DOHH2 (cell line): ENCODE measurements around the gene NBAS.

Experiments
- H3F3A ChIP-seq: fragments of 200-600 bp; sonication (generic), shearing (Covaris generic); 2 replicates; pipeline ENCODE4 v1.6.0; 2016; ENCODE audit warnings: antibody characterized with exemption, mild to moderate bottlenecking; ENCODE audit not compliant: control insufficient read depth, insufficient read depth
- H3K27ac ChIP-seq: fragments of 200-600 bp; sonication (generic); 2 replicates; pipeline ENCODE4 v1.5.1; 2014; ENCODE audit warnings: low read depth, mild to moderate bottlenecking, low read length, moderate library complexity
- H3K27me3 ChIP-seq: fragments of 200-600 bp; sonication (generic); 2 replicates; pipeline ENCODE4 v1.6.1; 2014; ENCODE audit warnings: mild to moderate bottlenecking, low read length, mixed read lengths; ENCODE audit not compliant: control insufficient read depth
- H3K36me3 ChIP-seq: fragments of 200-600 bp; sonication (generic); 2 replicates; pipeline ENCODE4 v1.6.1; 2014; ENCODE audit warnings: mild to moderate bottlenecking, low read length, moderate library complexity, mixed read lengths; ENCODE audit not compliant: control insufficient read depth
- H3K4me1 ChIP-seq: fragments of 200-600 bp; sonication (generic); 2 replicates; pipeline ENCODE4 v1.6.1; 2014; ENCODE audit warnings: mild to moderate bottlenecking, low read length, mixed read lengths; ENCODE audit not compliant: control insufficient read depth
- H3K4me2 ChIP-seq: fragments of 200-600 bp; sonication (generic); 2 replicates; pipeline ENCODE4 v1.6.0; 2014; ENCODE audit warnings: mild to moderate bottlenecking, low read length, moderate library complexity
- H3K4me3 ChIP-seq: fragments of 200-600 bp; sonication (generic); 2 replicates; pipeline ENCODE4 v1.5.1; 2014; ENCODE audit warnings: mild to moderate bottlenecking, low read length, mixed read lengths
- H3K79me2 ChIP-seq: fragments of 200-600 bp; sonication (generic); 2 replicates; pipeline ENCODE4 v1.6.1; 2014; ENCODE audit warnings: mild to moderate bottlenecking, low read length, mixed read lengths; ENCODE audit not compliant: control insufficient read depth
- H3K9me2 ChIP-seq: fragments of 200-600 bp; sonication (generic); replicated peaks from 2 replicates; pipeline ENCODE4 v1.6.1; 2014; ENCODE audit warnings: mild to moderate bottlenecking, low read length, mixed read lengths; ENCODE audit not compliant: control insufficient read depth
- H3K9me3 ChIP-seq: fragments of 200-600 bp; sonication (generic); 2 replicates; pipeline ENCODE4 v1.6.1; 2014; ENCODE audit warnings: antibody characterized with exemption, low read length, mixed read lengths; ENCODE audit not compliant: control insufficient read depth, insufficient read depth
- H4K20me1 ChIP-seq: fragments of 200-600 bp; sonication (generic); 2 replicates; pipeline ENCODE4 v1.6.0; 2014; ENCODE audit warnings: low read depth, mild to moderate bottlenecking, antibody characterized with exemption, low read length, moderate library complexity; ENCODE audit not compliant: control insufficient read depth, insufficient read depth
- EZH2phosphoT487 ChIP-seq: fragments of 200-600 bp; sonication (generic); IDR thresholded peaks from 2 replicates; pipeline ENCODE4 v1.6.1; 2017; ENCODE audit warnings: borderline replicate concordance, mild to moderate bottlenecking, antibody characterized with exemption, low read length, moderate library complexity, mixed read lengths
- TF ChIP-seq, protein P1 (sequence below): fragments of 200-600 bp; sonication (generic); IDR thresholded peaks from one replicate; pipeline ENCODE4 v1.5.1; 2014; ENCODE audit warnings: antibody characterized with exemption, mild to moderate bottlenecking, low read depth, low read length; ENCODE audit not compliant: poor library complexity, severe bottlenecking

Gene NBAS

DNA sequence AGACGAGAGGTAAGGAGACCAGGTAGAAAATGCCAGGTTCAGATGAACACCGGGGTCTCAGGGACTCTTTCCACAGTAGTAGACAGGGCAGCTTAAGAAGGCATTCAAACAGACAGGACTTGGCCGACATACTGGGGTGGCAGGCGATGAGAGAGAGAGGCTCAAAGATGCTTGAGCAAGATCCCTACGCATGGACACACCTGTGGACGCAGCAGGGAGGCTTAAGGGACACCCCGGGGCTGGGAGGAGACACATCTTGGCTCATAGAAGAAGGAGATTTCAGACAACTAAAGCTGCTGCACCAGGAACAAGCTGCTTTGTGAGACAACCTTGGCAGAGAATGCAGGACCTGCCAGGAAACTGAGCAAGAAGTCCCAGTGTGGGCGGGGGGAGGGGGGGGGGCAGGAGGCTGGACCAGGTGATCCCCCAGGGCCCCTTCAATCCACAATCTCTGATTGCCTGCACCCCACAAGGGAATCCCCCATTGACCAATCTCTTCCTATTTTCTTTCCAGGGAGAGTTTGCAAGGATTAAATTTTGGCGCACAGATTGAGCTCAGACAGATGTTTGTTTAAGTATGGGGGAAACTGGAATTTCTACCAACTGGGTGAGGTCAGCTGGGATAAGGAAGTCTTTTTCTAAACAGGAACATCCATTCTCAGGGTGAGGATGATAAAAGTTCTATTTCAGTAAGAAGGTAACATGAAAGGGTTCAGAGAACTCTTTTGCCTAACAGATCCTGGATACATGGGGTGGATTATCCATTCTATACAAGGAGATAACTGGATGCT lies 400.7 kb downstream of the NBAS start:
- Histone ChIP-seq H3K27ac (no peak overlapping the region), H3K4me3 (no peak overlapping the region), H3K79me2 (no peaks in the 10 kb centered on the region), H4K20me1 (no peaks in the 10 kb centered on the region), H3K4me2 (no peak overlapping the region), H3F3A (no peaks in the 10 kb centered on the region), H3K4me1 (0 out of 2 replicates have a peak, but pooled peaks cover 8% of the 10 kb centered on the region), H3K27me3 (no peaks in the 10 kb centered on the region), H3K9me3 (no peaks in the 10 kb centered on the region), H3K9me2 (no peaks in the 10 kb centered on the region), H3K36me3 (no peaks in the 10 kb centered on the region)
- TF ChIP-seq, protein P1, sequence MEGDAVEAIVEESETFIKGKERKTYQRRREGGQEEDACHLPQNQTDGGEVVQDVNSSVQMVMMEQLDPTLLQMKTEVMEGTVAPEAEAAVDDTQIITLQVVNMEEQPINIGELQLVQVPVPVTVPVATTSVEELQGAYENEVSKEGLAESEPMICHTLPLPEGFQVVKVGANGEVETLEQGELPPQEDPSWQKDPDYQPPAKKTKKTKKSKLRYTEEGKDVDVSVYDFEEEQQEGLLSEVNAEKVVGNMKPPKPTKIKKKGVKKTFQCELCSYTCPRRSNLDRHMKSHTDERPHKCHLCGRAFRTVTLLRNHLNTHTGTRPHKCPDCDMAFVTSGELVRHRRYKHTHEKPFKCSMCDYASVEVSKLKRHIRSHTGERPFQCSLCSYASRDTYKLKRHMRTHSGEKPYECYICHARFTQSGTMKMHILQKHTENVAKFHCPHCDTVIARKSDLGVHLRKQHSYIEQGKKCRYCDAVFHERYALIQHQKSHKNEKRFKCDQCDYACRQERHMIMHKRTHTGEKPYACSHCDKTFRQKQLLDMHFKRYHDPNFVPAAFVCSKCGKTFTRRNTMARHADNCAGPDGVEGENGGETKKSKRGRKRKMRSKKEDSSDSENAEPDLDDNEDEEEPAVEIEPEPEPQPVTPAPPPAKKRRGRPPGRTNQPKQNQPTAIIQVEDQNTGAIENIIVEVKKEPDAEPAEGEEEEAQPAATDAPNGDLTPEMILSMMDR = no peak
- no peak for TF ChIP-seq EZH2phosphoT487

DNA sequence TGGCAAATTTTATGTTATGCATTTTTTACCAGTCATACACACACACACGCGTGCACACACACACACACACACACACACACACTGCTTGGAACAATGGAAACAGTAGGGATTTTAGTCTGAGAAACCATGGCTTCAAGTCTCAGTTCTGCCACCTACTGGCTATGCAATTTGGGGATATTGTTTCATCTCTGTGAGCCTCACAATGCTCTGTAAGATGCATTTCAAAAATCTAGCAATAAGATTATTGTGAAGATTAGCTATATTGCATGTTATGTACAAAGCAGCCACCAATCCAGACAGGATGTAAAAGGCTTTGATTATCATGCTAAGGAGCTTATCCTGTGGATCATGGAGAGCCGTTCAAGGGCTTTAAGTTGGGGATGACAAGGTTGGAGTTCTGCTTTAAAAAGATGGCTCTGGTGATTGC lies 401.4 kb downstream of the NBAS start:
- Histone ChIP-seq H3K9me3 (no peaks in the 10 kb centered on the region), H3K4me3 (no peak overlapping the region), H3K4me1 (0 out of 2 replicates have a peak, but pooled peaks cover 8% of the 10 kb centered on the region), H3K79me2 (no peaks in the 10 kb centered on the region), H3F3A (no peaks in the 10 kb centered on the region), H3K36me3 (no peaks in the 10 kb centered on the region), H3K27ac (no peak overlapping the region), H3K27me3 (no peaks in the 10 kb centered on the region), H3K9me2 (no peaks in the 10 kb centered on the region), H3K4me2 (no peak overlapping the region), H4K20me1 (no peaks in the 10 kb centered on the region)
- no peak for TF ChIP-seq EZH2phosphoT487
- TF ChIP-seq, protein P1 = peak; percentile 84

DNA sequence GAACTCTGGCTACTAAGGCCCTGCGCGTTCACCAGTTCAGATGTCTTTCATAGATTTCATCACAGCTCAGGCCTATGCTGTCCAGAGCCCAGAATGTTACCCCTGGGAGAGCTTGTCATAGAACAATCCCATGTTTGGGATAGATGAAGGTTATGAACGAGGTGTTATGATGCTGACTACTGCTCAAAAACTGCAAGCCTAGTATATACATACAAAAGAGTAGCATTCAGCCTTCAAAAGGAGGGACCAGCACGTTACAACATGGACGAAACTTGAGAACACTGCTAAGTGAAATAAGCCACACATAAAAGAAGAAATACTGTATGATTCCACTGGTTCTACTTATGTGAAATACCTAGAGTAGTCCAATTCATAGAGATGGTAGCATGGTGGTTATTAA lies 401.9 kb downstream of the NBAS start:
- H3K36me3 ChIP-seq = no peaks in the 10 kb centered on the region
- H3K27ac ChIP-seq = no peak overlapping the region
- H3K79me2 ChIP-seq = no peaks in the 10 kb centered on the region
- no peaks in the 10 kb centered on the region for H3K27me3 ChIP-seq
- no peaks in the 10 kb centered on the region for H3K9me2 ChIP-seq
- H3K4me3 ChIP-seq = no peak overlapping the region
- H3K4me2 ChIP-seq = no peak overlapping the region
- no peaks in the 10 kb centered on the region for H3F3A ChIP-seq
- no peaks in the 10 kb centered on the region for H3K9me3 ChIP-seq
- TF ChIP-seq EZH2phosphoT487 = no peak
- TF ChIP-seq, protein P1 = no peak
- H4K20me1 ChIP-seq = no peaks in the 10 kb centered on the region
- 0 out of 2 replicates have a peak, but pooled peaks cover 8% of the 10 kb centered on the region for H3K4me1 ChIP-seq
